GM18870 (cell line): Measurements from ENCODE around the gene TUBD1.
A peak's percentile ranks its signal among the peaks of the same experiment; 100 is the strongest.
"Not testable (repeated sequence)": the region's sequence is repeated elsewhere in the genome, so short reads cannot be mapped to it uniquely, and the experiment has no call there.

Experiments used
- ATAC-seq: cut with Tn5 transposase; IDR thresholded peaks from one replicate; pipeline ENCODE4 v1.9.1; 2021; ENCODE audit warnings: moderate library complexity; ENCODE audit not compliant: unreplicated experiment

The TUBD1 gene

GRCh38 chr17:59845595-59846393, 46.9 kb downstream of the TUBD1 start:
- ATAC-seq = peak; percentile 35

GRCh38 chr17:59844884-59845594, 47.7 kb downstream of the TUBD1 start:
- ATAC-seq = no peak

- peak; percentile 32 for ATAC-seq
Observed at GRCh38 chr17:59842901-59843652, 49.7 kb downstream of the TUBD1 start.

- not testable (repeated sequence) for ATAC-seq
Observed at GRCh38 chr17:59841882-59842263, 50.9 kb downstream of the TUBD1 start.

- ATAC-seq = not testable (repeated sequence)
Observed at GRCh38 chr17:59841091-59841881, 51.5 kb downstream of the TUBD1 start.

GRCh38 chr17:59840329-59841090, 52.2 kb downstream of the TUBD1 start:
- no peak for ATAC-seq

- no peak for ATAC-seq
Observed at GRCh38 chr17:59839651-59840328, 53.0 kb downstream of the TUBD1 start.

GRCh38 chr17:59838052-59838916, 54.5 kb downstream of the TUBD1 start:
- ATAC-seq = no peak

GRCh38 chr17:59837308-59838051, 55.3 kb downstream of the TUBD1 start:
- peak; percentile 71 for ATAC-seq

GRCh38 chr17:59832883-59833379, 59.8 kb downstream of the TUBD1 start:
- no peak for ATAC-seq

- ATAC-seq = no peak
Observed at GRCh38 chr17:59830846-59831486, 61.8 kb downstream of the TUBD1 start.

GRCh38 chr17:59830007-59830630, 62.6 kb downstream of the TUBD1 start:
- ATAC-seq = no peak

GRCh38 chr17:59829217-59830006, 63.3 kb downstream of the TUBD1 start:
- ATAC-seq = peak; percentile 58

- not testable (repeated sequence) for ATAC-seq
Observed at GRCh38 chr17:59828819-59829216, 63.9 kb downstream of the TUBD1 start.

GRCh38 chr17:59828478-59828760, 64.3 kb downstream of the TUBD1 start:
- no peak for ATAC-seq
